Adipocyte (in vitro differentiated cells): ENCODE measurements around the gene ZNF468.
"Not testable (repeated sequence)": the region's sequence is repeated elsewhere in the genome, so short reads cannot be mapped to it uniquely, and the experiment has no call there.

Source experiments
- DNase-seq: peaks from one replicate; pipeline ENCODE4 v3.0.0-alpha.2; 2015; ENCODE audit warnings: low read depth
- H3K27me3 ChIP-seq: replicated peaks from 2 replicates; pipeline ENCODE4 v1.7.0; 2013; ENCODE audit warnings: mild to moderate bottlenecking, low read length, moderate library complexity; ENCODE audit not compliant: control insufficient read depth, insufficient read depth
- H3K36me3 ChIP-seq: 2 replicates; pipeline ENCODE4 v1.7.0; 2013; ENCODE audit warnings: low read length, mild to moderate bottlenecking, moderate library complexity; ENCODE audit not compliant: control insufficient read depth, insufficient read depth, severe bottlenecking
- H3K4me1 ChIP-seq: 2 replicates; pipeline ENCODE4 v1.7.0; 2013; ENCODE audit warnings: mild to moderate bottlenecking, low read length, moderate library complexity; ENCODE audit not compliant: control insufficient read depth, insufficient read depth
- H3K4me3 ChIP-seq: 2 replicates; pipeline ENCODE4 v1.7.0; 2013; ENCODE audit warnings: mild to moderate bottlenecking, low read length, moderate library complexity
- H3K9ac ChIP-seq: 2 replicates; pipeline ENCODE4 v1.7.0; 2013; ENCODE audit warnings: mild to moderate bottlenecking, low read length, moderate library complexity
- H3K9me3 ChIP-seq: 2 replicates; pipeline ENCODE4 v1.7.0; 2013; ENCODE audit warnings: mild to moderate bottlenecking, low read length, moderate library complexity; ENCODE audit not compliant: control insufficient read depth

ZNF468 gene

DNA sequence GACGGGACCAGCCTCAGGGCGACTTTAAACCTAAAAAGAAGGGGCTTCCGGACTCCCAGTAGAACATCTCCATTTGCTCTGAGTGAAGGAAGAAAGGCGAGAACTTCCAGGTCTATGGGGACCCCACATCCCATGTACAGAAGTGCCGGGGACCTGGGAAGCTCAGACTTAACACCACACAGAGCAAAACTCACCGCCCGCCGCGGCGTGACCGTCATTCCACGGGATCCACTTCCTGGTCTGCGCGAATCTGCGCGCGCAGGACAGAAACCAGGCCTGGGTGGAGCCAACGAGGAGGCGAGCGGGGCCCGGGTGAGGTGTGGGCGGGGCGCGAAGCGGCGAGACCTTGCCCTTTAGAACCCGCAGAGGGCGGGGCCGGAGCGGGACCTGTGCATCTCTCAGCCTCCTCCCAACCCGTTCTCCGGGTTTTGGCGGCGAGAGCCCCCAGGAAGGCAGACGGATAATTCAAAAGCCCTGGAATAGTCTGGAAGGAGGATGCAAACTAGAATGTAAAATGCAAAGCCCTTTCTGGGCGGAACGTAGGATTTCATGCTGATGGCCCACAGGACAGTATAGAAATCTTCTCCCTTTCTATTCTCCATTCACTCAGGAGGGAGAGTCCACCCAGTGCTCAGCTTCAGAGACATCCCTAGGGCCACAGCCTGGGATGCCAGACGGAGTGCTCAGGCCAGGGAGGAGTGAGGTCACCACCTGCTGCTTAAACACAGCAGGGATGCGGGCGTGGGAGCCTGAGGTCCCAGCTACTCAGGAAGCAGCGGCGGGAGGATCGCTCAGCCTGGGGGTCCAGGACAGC lies at the start of gene ZNF468:
Gene ZNF468 (minus strand): TSS at position 242 of the 814 bp plus-strand sequence. CDS start 3,347 bp downstream, outside the sequence.
- H3K27me3 ChIP-seq, H3K4me1 ChIP-seq: not testable (repeated sequence)
- peak; percentile 82 for DNase-seq
- peaks cover 13% of the 10 kb centered on the region for H3K36me3 ChIP-seq
- H3K9me3 ChIP-seq, result peaks cover 12% of the 10 kb centered on the region
- peak within 1 kb of the TSS; percentile 90 for H3K4me3 ChIP-seq
- peak within 1 kb of the TSS; percentile 89 for H3K9ac ChIP-seq

DNA sequence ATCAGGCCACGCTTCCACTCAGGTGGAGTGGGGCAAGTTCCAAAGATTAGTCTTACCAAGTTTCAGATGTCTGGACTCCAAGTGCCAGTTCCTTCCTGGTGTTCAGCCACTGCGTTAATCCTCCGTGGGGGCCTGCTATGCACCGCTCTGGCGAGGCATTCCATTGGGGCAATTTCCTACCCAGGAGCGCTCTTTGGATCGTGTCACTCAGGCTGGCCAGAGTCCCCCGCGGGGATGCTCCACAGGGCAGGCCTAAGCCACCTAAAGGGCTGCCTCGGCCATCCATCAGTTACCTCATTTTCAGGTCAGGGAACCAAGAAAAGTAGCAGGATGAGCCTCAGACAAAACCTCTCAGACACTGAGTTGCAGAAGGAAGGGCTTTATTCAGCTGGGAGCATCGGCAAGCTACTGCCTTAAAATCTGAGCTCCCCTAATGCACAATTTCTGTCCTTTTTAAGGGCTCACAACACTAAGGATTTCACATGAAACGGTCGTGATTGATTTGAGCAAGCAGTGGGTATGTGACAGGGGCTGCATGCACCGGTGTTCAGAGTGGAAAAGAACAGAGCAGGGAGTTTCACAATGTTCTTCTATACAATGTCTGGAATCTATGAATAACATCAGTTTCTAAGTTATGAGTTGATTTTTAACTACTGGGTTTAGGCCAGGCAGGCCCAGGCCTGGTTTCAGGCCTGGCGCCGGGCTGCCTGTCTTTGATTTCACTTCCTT lies 46.8 kb upstream of the ZNF468 start:
- H3K9ac ChIP-seq, H3K4me3 ChIP-seq, H3K4me1 ChIP-seq, H3K9me3 ChIP-seq, DNase-seq, H3K27me3 ChIP-seq: not testable (repeated sequence)
- H3K36me3 ChIP-seq, result peaks cover 20% of the 10 kb centered on the region

DNA sequence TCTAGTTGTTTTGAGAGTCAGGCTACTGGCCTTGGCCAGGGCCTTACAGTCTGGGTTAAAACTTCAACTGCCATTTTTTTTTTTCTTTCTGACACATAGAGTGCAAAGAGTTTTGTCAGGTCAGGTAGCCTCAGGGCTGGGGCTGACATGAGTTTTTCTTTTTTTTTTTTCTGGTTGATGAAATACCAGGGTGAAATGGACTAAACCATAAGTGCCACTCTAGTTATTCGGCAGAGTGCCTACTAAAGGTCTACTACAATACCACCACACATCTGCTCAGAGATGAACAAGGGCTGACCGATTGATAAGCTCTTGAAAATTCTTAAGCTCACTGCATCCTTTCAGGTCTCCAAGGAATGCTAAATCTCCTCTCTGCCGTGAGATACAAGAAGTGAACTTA lies 44.4 kb upstream of the ZNF468 start:
- DNase-seq, result no peak
- Histone ChIP-seq H3K36me3 (peaks cover 3% of the 10 kb centered on the region), H3K27me3 (no peaks in the 10 kb centered on the region), H3K4me3 (no peak overlapping the region), H3K9me3 (peaks cover 4% of the 10 kb centered on the region), H3K9ac (no peak overlapping the region), H3K4me1 (peaks cover 5% of the 10 kb centered on the region)

DNA sequence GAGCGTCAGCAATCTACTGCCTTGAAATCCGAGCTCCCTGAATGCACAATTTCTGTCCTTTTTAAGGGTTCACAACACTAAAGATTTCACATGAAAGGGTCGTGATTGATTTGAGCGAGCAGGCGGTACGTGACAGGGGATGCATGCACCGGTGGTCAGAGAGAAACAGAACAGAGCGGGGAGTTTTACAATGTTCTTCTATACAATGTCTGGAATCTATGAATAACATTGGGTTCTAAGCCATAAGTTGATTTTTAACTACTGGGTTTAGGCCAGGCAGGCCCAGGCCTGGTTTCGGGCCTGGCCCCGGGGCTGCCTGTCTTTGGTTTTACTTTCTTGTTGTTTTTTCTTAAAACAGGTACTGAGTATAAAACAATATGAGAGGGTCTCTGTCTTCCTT lies 41.2 kb upstream of the ZNF468 start:
- not testable (repeated sequence) for H3K9me3 ChIP-seq, H3K9ac ChIP-seq, DNase-seq, H3K36me3 ChIP-seq, H3K27me3 ChIP-seq, H3K4me3 ChIP-seq
- peaks cover 10% of the 10 kb centered on the region for H3K4me1 ChIP-seq

DNA sequence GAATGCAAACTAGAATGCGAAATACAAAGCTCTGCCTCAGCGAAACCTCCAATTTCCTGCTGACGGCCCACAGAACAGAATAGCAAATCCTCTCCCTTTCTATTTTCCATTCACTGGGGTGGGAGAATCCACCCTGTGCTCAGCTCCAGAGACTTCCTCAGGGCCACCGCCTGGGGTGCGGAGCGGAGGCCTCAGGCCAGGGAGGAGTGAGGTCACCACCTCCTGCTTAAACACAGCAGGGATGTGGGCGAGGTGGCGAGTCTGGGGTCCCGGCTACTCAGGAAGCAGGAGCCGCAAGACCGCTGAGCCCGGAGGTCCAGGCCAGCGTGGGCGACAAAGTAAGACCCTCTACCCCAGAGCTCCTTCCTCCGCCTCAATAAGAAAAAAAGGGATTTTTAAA lies 40.7 kb upstream of the ZNF468 start:
- no peaks in the 10 kb centered on the region for H3K27me3 ChIP-seq
- H3K9me3 ChIP-seq, result no peaks in the 10 kb centered on the region
- peak overlapping the region; percentile 97 for H3K9ac ChIP-seq
- no peaks in the 10 kb centered on the region for H3K36me3 ChIP-seq
- peak overlapping the region; percentile 96 for H3K4me3 ChIP-seq
- DNase-seq, result no peak
- H3K4me1 ChIP-seq, result peaks cover 10% of the 10 kb centered on the region

DNA sequence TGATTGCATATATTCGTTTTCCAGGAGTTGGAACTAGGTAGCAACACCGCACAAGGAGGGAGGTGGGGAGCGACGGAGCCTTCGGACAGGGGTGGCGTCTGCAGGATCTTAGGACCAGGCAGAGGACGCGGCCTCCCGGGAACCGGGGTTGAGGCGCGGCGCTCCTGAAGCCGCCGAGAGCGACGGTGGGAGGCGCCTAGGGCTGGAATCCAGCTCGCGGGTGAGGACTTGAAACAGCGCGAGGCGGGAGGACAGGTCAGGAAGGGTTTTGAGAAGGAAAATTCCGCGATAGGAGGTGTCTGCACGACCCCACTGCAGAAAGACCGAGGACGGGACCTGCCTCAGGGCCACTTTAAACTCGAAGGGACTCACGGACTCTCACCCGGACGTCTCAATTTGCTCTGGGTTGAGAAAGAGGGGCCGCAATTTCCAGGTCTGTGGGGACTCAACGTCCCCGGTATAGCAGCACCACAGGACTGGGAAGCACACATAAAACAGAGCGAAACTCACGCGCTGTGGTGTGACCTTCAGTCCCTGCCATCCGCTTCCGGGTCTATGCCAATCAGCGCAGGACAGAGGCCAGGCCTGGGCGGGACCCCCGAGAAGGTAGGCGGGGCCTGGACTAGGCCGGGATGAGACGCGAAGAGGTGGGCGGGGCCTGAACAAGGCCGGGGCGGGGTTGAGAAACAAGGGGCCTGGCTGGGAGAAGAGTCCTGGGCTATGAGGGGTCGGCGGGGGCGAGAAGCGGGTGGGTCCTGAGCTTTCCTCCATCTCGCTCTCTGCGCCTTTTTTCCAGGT lies 39.9 kb upstream of the ZNF468 start, which contains the start of gene ZNF320:
Gene ZNF320 (minus strand): TSS at position 498 of the 798 bp plus-strand sequence. CDS start 7,380 bp downstream, outside the sequence.
- peak; percentile 99 for DNase-seq
- no peaks in the 10 kb centered on the region for H3K27me3 ChIP-seq
- no peaks in the 10 kb centered on the region for H3K36me3 ChIP-seq
- peak within 1 kb of the TSS; percentile 96 for H3K4me3 ChIP-seq
- H3K9me3 ChIP-seq, result no peaks in the 10 kb centered on the region
- peak within 1 kb of the TSS; percentile 97 for H3K9ac ChIP-seq
- H3K4me1 ChIP-seq, result peaks cover 10% of the 10 kb centered on the region

DNA sequence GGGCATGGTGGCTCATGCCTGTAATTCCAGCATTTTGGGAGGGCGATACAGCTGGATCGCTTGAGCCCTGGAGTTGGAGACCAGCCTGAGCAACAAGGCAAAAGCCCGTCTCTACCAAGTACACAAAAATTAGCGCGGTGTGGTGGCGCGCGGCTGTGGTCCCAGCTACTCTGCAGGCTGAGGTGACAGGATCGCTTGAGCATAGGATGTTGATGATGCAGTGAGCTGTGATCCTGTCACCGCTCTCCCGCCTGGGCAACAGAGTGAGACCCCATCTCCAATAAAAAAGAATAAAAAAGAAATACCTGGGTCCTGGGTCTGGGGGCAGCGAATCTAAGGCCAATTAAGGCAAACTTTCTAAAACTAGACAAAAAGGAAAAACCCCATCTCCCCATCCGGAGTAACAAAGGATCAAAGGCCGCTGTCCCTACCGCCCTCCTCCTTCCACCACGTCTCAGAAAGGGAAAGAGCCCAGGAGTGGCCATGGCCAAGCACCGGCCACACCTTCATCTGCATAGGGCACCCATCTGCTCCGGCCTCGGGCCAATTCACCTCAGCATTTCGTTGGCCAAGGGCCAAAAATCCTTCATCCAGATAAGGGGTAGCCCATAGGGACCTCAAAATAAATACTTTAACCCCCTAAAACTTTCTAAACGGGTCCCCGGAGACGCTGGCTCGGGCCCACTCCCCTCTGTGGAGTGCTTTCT lies 39.2 kb upstream of the ZNF468 start:
- Histone ChIP-seq H3K36me3 (peaks cover 6% of the 10 kb centered on the region), H3K4me1 (peaks cover 10% of the 10 kb centered on the region), H3K4me3 (peak overlapping the region; percentile 96), H3K9me3 (no peaks in the 10 kb centered on the region), H3K9ac (peak overlapping the region; percentile 97), H3K27me3 (no peaks in the 10 kb centered on the region)
- peak; percentile 37 for DNase-seq

DNA sequence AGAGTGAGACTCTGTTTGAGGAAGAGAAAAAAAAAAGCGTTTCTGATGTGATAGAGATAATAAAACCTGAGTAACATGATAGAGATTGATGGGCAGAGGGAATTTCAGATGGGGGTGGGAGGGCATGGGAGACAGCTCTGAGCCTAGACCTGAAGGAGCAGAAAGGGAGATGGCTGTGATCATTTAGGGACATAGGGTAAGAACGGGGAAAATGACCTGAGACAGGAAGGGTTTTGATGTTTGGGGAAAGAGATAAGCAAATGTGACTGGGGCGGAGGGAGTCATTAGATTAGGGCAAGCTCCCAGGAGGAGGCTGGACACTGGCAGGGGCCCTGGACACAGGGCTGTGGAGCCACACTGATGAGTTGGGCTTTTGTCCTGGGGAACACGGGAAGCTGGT lies 33.9 kb upstream of the ZNF468 start:
- Histone ChIP-seq H3K9me3 (peaks cover 10% of the 10 kb centered on the region), H3K9ac (no peak overlapping the region), H3K4me1 (peaks cover under 1% of the 10 kb centered on the region), H3K36me3 (peaks cover 54% of the 10 kb centered on the region), H3K27me3 (no peaks in the 10 kb centered on the region), H3K4me3 (no peak overlapping the region)
- no peak for DNase-seq

DNA sequence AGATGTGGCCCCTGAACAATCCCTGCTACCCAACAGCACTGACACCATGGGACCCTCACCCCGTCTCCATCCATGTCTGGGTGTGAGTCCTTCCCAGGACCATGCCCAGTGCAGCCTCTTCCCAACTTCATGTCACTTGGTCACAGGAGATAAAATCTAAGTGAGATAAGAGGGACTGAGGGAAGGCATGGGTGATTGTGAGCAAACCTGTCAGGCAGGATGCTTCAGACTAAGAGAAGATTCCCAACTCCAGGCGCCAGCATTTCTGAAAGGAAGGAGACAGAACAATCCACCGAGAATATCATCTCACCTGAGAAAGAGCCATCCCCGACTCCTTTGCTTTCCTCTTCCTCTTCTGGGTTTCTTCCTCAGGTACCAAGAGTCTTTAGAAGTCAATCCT lies 32.5 kb upstream of the ZNF468 start:
- Histone ChIP-seq H3K4me3 (no peak overlapping the region), H3K9ac (no peak overlapping the region), H3K36me3 (peaks cover 66% of the 10 kb centered on the region), H3K4me1 (no peaks in the 10 kb centered on the region), H3K9me3 (peaks cover 15% of the 10 kb centered on the region), H3K27me3 (no peaks in the 10 kb centered on the region)
- DNase-seq, result no peak

DNA sequence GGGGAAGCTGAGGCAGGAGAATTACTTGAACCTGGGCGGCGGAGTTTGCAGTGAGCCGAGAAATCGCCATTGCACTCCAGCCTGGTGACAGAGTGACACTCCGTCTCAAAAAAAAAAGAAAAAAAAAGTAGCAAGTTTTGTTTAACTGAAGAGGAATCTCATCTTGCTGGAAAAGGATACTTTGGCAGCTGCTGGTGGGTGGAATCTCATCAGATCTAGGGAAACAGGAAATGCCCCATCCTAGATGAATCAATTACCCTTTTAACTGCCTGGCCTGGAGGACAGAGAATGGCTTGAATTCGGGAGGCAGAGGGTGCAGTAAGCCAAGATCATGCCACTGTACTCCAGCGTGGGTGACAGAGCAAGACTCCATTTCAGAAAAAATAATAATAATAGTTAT lies 31.7 kb upstream of the ZNF468 start:
- Histone ChIP-seq H3K9me3 (peaks cover 24% of the 10 kb centered on the region), H3K4me3 (no peak overlapping the region), H3K9ac (no peak overlapping the region), H3K4me1 (no peaks in the 10 kb centered on the region), H3K36me3 (peaks cover 74% of the 10 kb centered on the region), H3K27me3 (no peaks in the 10 kb centered on the region)
- DNase-seq, result no peak
